HepG2 (cell line): ENCODE measurements around the gene AADACL4. TPM values are rescaled to one million over a fixed set of nuclear protein-coding genes. Genes with fewer than 3 reads are reported as not detected.

Source experiments
- DNMT3B ChIP-seq: conservative IDR thresholded peaks from 2 replicates; pipeline ENCODE4 v1.6.1; 2016; ENCODE audit warnings: missing biosample characterization, control low read depth
- FOSL1 ChIP-seq: sonication (generic); formaldehyde crosslinking; IDR thresholded peaks from 2 replicates; pipeline ENCODE4 v1.9.0; 2021; ENCODE audit warnings: missing genetic modification reagents, borderline replicate concordance
- HHEX ChIP-seq: IDR thresholded peaks from 2 replicates; pipeline ENCODE4 v1.6.1; 2016; ENCODE audit warnings: control low read depth
- HNF4A ChIP-seq: sonication (generic); formaldehyde crosslinking; IDR thresholded peaks from 2 replicates; pipeline ENCODE4 v1.4.0; 2020; ENCODE audit warnings: missing genetic modification reagents
- HOXA7 ChIP-seq: sonication (generic); formaldehyde crosslinking; IDR thresholded peaks from 2 replicates; pipeline ENCODE4 v1.8.1; 2022; ENCODE audit warnings: mild to moderate bottlenecking, missing genetic modification reagents, moderate library complexity
- SIX1 ChIP-seq: sonication (generic); formaldehyde crosslinking; IDR thresholded peaks from 2 replicates; pipeline ENCODE4 v1.4.0; 2020; ENCODE audit warnings: missing genetic modification reagents, borderline replicate concordance
- SP4 ChIP-seq: sonication (generic); formaldehyde crosslinking; IDR thresholded peaks from 2 replicates; pipeline ENCODE4 v1.8.1; 2023; ENCODE audit warnings: mild to moderate bottlenecking, missing genetic modification reagents
- SRY ChIP-seq: sonication (generic); formaldehyde crosslinking; IDR thresholded peaks from 2 replicates; pipeline ENCODE4 v1.8.0; 2022; ENCODE audit warnings: mild to moderate bottlenecking, missing genetic modification reagents
- ZC3H4 ChIP-seq: sonication (generic); formaldehyde crosslinking; IDR thresholded peaks from 2 replicates; pipeline ENCODE4 v1.4.0; 2020; ENCODE audit warnings: missing genetic modification reagents, borderline replicate concordance
- ZNF124 ChIP-seq: sonication (generic); formaldehyde crosslinking; IDR thresholded peaks from 2 replicates; pipeline ENCODE4 v1.4.0; 2020; ENCODE audit warnings: missing genetic modification reagents
- ZNF446 ChIP-seq: sonication (generic); formaldehyde crosslinking; IDR thresholded peaks from 2 replicates; pipeline ENCODE4 v1.5.0; 2020; ENCODE audit warnings: mild to moderate bottlenecking, missing genetic modification reagents
- ZNF484 ChIP-seq: sonication (generic); formaldehyde crosslinking; IDR thresholded peaks from 2 replicates; pipeline ENCODE4 v1.5.1; 2020; ENCODE audit warnings: mild to moderate bottlenecking, low read depth, missing genetic modification reagents, borderline replicate concordance
- ZNF501 ChIP-seq: sonication (generic); formaldehyde crosslinking; IDR thresholded peaks from 2 replicates; pipeline ENCODE4 v1.5.1; 2020; ENCODE audit warnings: mild to moderate bottlenecking, moderate library complexity, missing genetic modification reagents
- polyA plus RNA-seq, 8 experiments: library from polyadenylated mRNA; depleted of rRNA in 3 of 8; stranded (reverse) in 7 of 8; unstranded in 1 of 8; fragments of >200 nt; fragmentation: Illumina TruSeq in 4 of 8; extraction: Trizol in 4 of 8; gene quantifications; 2 replicates each; pipeline versions ENCODE4 v1.2.1 to v1.2.3, GENCODE V29; 2011 to 2016; ENCODE audit warnings: low read depth in 4 of 8, missing spikeins in 1 of 8, mixed read lengths in 1 of 8; ENCODE audit not compliant: insufficient read depth in 1 of 8
- total RNA-seq, 5 experiments: library from RNA; depleted of rRNA; stranded (reverse); fragments of >200 nt; fragmentation: Illumina TruSeq; extraction: Trizol; gene quantifications; 2 replicates each; pipeline ENCODE4 v1.2.3, GENCODE V29; 2016; ENCODE audit warnings: low read depth in 1 of 5
- TF ChIP-seq, protein P1 (sequence below): sonication (generic); formaldehyde crosslinking; IDR thresholded peaks from 2 replicates; pipeline ENCODE4 v1.8.1; 2023; ENCODE audit warnings: mild to moderate bottlenecking, moderate library complexity, missing genetic modification reagents
- TF ChIP-seq, protein P2 (sequence below): IDR thresholded peaks from 2 replicates; pipeline ENCODE4 v1.6.1; 2016; ENCODE audit warnings: missing genetic modification reagents, missing compliant biosample characterization
- TF ChIP-seq, protein P3 (sequence below): sonication (generic); formaldehyde crosslinking; IDR thresholded peaks from 2 replicates; pipeline ENCODE4 v1.4.0; 2020; ENCODE audit warnings: mild to moderate bottlenecking, missing genetic modification reagents, borderline replicate concordance
- TF ChIP-seq, protein P4 (sequence below): IDR thresholded peaks from 2 replicates; pipeline ENCODE4 v1.4.0; 2020; ENCODE audit warnings: mild to moderate bottlenecking, missing genetic modification reagents

Gene AADACL4
- total and polyA plus RNA-seq, 2 of the 13 experiments (the other 11 are each of a cell fraction or from before 2014, with no cell fraction given): not detected

DNA sequence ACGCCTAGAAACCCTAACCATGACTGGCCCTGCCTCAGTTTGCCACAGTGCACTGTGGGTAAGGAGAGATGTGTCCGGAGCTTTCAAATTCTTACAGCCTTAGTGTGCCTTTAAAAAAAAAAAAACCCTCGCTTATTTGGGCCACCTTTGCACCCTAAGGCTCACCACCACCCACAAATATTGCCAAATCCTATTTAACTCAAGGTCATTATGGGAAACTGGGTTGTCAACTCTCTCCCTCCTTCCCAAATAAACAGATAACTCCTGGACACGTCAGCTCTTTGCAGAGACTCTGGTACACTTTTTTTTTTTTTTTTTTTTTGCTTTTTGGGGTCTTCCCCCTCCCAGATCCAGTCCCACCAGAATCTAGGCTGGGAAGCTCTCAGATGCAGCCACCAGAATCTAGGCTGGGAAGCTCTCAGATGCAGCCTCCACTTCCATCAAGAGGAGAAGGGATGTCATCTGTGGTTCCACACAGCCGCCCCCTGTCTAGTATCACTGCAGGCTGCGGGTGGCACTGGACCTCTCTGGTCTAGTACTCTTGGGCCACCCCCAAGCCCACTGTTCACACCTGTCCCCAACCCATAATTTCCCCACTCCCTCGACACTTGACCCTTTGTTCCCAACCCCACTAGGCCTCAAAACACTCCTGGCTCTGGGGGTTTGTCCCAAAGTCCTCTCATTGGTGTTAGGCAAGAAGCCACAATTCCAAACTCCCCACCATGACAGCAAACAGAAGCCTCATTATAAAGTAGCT, 29.3 kb upstream of the AADACL4 start (continued):
- TF ChIP-seq, protein P1, sequence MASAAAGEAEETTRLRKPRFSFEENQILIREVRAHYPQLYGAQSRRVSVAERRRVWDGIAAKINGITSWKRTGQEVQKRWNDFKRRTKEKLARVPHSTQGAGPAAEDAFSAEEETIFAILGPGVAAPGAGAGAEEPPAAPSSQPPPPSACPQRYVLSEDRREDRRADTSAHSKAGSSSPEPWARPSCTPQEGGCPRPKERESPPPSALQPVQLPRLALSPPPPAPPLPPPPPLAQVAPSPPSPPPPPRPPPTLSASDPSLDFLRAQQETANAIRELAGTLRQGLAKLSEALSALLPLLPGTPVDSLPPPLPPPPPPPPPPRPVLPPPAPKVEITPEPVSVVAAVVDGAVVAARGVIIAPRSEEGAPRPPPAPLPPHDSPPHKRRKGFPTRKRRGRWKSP (CRISPR knock-in tag): peak; percentile 57; the same call in 1 of the 2 replicates
- TF ChIP-seq SIX1 (CRISPR knock-in tag): peak; percentile 57; the same call in 1 of the 2 replicates
- TF ChIP-seq ZNF484 (CRISPR knock-in tag): no peak
- TF ChIP-seq FOSL1 (CRISPR knock-in tag): peak; percentile 27; the same call in 1 of the 2 replicates
- TF ChIP-seq, protein P2, sequence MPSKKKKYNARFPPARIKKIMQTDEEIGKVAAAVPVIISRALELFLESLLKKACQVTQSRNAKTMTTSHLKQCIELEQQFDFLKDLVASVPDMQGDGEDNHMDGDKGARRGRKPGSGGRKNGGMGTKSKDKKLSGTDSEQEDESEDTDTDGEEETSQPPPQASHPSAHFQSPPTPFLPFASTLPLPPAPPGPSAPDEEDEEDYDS (CRISPR knock-in tag): 0 out of 2 replicates have a peak, but pooled peaks have one; percentile 41
- no peak for TF ChIP-seq SP4 (CRISPR knock-in tag)
- TF ChIP-seq, protein P3, sequence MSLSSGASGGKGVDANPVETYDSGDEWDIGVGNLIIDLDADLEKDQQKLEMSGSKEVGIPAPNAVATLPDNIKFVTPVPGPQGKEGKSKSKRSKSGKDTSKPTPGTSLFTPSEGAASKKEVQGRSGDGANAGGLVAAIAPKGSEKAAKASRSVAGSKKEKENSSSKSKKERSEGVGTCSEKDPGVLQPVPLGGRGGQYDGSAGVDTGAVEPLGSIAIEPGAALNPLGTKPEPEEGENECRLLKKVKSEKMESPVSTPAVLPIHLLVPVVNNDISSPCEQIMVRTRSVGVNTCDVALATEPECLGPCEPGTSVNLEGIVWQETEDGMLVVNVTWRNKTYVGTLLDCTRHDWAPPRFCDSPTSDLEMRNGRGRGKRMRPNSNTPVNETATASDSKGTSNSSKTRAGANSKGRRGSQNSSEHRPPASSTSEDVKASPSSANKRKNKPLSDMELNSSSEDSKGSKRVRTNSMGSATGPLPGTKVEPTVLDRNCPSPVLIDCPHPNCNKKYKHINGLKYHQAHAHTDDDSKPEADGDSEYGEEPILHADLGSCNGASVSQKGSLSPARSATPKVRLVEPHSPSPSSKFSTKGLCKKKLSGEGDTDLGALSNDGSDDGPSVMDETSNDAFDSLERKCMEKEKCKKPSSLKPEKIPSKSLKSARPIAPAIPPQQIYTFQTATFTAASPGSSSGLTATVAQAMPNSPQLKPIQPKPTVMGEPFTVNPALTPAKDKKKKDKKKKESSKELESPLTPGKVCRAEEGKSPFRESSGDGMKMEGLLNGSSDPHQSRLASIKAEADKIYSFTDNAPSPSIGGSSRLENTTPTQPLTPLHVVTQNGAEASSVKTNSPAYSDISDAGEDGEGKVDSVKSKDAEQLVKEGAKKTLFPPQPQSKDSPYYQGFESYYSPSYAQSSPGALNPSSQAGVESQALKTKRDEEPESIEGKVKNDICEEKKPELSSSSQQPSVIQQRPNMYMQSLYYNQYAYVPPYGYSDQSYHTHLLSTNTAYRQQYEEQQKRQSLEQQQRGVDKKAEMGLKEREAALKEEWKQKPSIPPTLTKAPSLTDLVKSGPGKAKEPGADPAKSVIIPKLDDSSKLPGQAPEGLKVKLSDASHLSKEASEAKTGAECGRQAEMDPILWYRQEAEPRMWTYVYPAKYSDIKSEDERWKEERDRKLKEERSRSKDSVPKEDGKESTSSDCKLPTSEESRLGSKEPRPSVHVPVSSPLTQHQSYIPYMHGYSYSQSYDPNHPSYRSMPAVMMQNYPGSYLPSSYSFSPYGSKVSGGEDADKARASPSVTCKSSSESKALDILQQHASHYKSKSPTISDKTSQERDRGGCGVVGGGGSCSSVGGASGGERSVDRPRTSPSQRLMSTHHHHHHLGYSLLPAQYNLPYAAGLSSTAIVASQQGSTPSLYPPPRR (CRISPR knock-in tag): no peak; the same call in 1 of the 2 replicates
- no peak for TF ChIP-seq SRY
- no peak for TF ChIP-seq HOXA7
- peak; percentile 75 for TF ChIP-seq ZNF501 (CRISPR knock-in tag)
- TF ChIP-seq ZNF124 (CRISPR knock-in tag): no peak
- 0 out of 2 replicates have a peak, but pooled peaks have one; percentile 46 for TF ChIP-seq DNMT3B (CRISPR knock-in tag)
- TF ChIP-seq ZC3H4: no peak
- TF ChIP-seq HHEX (CRISPR knock-in tag): 0 out of 2 replicates have a peak, but pooled peaks have one; percentile 13
- TF ChIP-seq ZNF446: no peak
- TF ChIP-seq, protein P4, sequence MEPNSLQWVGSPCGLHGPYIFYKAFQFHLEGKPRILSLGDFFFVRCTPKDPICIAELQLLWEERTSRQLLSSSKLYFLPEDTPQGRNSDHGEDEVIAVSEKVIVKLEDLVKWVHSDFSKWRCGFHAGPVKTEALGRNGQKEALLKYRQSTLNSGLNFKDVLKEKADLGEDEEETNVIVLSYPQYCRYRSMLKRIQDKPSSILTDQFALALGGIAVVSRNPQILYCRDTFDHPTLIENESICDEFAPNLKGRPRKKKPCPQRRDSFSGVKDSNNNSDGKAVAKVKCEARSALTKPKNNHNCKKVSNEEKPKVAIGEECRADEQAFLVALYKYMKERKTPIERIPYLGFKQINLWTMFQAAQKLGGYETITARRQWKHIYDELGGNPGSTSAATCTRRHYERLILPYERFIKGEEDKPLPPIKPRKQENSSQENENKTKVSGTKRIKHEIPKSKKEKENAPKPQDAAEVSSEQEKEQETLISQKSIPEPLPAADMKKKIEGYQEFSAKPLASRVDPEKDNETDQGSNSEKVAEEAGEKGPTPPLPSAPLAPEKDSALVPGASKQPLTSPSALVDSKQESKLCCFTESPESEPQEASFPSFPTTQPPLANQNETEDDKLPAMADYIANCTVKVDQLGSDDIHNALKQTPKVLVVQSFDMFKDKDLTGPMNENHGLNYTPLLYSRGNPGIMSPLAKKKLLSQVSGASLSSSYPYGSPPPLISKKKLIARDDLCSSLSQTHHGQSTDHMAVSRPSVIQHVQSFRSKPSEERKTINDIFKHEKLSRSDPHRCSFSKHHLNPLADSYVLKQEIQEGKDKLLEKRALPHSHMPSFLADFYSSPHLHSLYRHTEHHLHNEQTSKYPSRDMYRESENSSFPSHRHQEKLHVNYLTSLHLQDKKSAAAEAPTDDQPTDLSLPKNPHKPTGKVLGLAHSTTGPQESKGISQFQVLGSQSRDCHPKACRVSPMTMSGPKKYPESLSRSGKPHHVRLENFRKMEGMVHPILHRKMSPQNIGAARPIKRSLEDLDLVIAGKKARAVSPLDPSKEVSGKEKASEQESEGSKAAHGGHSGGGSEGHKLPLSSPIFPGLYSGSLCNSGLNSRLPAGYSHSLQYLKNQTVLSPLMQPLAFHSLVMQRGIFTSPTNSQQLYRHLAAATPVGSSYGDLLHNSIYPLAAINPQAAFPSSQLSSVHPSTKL (CRISPR knock-in tag): peak; percentile 81
- TF ChIP-seq HNF4A (CRISPR knock-in tag): peak; percentile 86
